Stimulated activated CD4-positive, alpha-beta T cell treated with anti-CD3 and anti-CD28 coated beads, Interleukin-2, amount 100 ng/mL, for 24 hours (primary cell): ENCODE measurements around the gene UBE2QL1.
A peak's percentile ranks its signal among the peaks of the same experiment; 100 is the strongest.

ENCODE experiments used
- DNase-seq, 2 donors: peaks; one replicate each; pipeline ENCODE4 v3.0.0-alpha.2; 2020

UBE2QL1 gene

GRCh38 chr5:6480133-6481051 is 31.7 kb downstream of the UBE2QL1 start:
- no peak for DNase-seq

DNA sequence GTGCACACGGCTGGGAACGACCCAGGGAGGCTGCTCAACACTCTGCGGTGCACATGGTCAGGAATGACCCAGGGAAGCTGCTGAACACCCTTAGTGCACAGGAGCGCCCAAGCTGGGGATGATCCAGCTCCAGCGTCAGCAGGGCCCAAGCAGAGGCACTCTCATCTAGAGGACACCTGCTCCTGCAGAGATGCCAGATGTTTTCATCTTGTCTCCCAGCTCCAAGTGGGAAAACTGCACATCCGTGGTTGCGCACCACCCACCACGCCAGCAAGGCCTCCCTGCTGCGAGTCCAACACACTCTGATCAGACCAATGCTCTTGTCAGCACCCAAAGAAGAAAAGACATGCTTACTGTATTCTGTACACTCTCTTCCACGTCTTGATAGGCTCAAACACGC is 34.1 kb downstream of the UBE2QL1 start:
- no peak for DNase-seq

- no peak for DNase-seq
Measured at GRCh38 chr5:6483880-6484382, 35.3 kb downstream of the UBE2QL1 start.

DNA sequence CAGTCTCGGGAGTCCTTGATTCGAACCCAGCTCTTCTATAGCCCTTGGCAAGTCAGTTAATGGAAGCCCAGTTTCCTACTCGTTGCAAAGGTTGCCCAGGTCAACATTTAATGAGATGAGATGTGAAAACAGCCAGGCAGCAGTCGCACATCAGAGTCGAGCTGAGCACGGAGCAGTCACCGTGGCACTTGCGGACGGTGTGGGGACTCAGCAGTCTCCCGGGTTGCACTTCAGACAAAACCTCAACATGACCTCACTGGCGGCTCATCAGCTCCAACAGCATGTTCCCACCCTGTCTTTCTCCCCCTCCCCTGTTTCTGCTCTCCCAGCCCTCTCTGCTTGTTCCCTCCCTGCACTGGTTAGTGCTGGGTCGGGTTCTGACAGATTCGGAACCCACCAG is 35.8 kb downstream of the UBE2QL1 start:
- no peak for DNase-seq

DNA sequence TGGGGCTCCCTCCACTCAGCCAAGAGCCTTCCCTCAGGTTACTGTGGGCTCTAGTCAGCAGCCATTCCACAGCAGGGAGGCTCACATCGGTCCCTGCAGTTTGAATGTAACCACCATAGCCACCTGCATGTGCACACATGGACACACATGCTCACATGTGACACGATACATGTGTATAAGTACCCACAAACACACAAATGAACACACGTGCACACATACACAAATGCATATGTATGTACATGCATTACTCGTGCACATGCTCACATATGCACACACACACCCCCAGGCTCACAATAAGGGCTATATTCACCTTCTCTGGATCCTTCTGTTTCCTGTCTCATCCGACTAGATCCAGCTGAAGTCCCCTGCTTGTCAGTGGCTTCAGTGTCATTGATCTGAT is 36.2 kb downstream of the UBE2QL1 start:
- DNase-seq = no peak

GRCh38 chr5:6485441-6485840 is 36.8 kb downstream of the UBE2QL1 start:
- no peak for DNase-seq

GRCh38 chr5:6486074-6486473 is 37.4 kb downstream of the UBE2QL1 start:
- DNase-seq = no peak

GRCh38 chr5:6487081-6487480 is 38.4 kb downstream of the UBE2QL1 start:
- DNase-seq = no peak

DNA sequence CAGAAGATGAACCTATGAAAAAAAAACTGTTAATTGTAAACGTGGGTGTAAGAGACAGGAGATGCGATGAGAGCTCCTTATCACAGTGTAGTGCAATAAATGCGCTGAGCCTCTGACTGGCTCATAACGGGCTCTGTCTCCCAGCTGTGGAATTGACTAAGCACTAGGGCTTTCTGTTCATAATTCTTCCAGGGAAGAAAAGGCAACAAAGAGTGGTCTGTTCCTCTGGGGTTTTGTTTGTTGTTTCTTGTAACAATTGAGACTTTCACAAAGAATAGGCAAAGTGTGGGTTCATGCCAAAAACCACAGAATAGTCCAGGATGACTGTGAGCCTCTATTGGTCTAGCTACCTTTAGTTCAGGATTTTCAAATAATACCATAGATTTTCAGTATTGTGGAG is 39.4 kb downstream of the UBE2QL1 start:
- no peak for DNase-seq

DNA sequence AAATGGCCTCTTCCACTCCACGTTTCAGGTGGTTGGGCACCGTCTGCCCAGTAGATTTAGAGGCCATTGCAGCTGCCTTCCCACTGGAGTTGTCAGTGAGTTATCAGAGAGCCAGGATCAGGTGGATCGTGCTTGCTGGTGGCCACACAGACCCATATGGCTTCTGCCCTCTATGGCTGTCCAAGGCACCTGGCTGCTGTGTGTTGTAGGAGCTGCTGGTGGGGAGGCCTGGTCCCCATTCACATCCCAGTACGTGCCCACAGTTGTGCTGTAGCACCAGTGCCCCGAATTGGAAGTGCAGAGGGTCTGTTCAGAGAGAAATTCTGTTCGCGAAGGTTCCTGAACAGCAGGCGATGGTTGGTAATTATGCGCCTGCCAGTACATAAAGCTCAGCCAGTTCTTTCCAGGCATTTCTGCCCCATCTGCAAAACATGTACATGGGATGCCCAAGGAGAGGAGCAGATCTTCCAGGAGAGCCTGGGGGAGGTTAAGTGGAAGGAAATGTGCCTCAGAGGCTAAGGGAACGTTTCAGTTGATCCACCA is 41.1 kb downstream of the UBE2QL1 start:
- no peak for DNase-seq

- no peak for DNase-seq
Measured at GRCh38 chr5:6490246-6490645, 41.6 kb downstream of the UBE2QL1 start.

- no peak for DNase-seq
Measured at GRCh38 chr5:6490693-6491092, 42.0 kb downstream of the UBE2QL1 start.

GRCh38 chr5:6491196-6491918 is 42.7 kb downstream of the UBE2QL1 start:
- DNase-seq = no peak

- no peak for DNase-seq
Measured at GRCh38 chr5:6491919-6492290, 43.2 kb downstream of the UBE2QL1 start.

- no peak for DNase-seq
Measured at GRCh38 chr5:6492934-6493333, 44.3 kb downstream of the UBE2QL1 start.

DNA sequence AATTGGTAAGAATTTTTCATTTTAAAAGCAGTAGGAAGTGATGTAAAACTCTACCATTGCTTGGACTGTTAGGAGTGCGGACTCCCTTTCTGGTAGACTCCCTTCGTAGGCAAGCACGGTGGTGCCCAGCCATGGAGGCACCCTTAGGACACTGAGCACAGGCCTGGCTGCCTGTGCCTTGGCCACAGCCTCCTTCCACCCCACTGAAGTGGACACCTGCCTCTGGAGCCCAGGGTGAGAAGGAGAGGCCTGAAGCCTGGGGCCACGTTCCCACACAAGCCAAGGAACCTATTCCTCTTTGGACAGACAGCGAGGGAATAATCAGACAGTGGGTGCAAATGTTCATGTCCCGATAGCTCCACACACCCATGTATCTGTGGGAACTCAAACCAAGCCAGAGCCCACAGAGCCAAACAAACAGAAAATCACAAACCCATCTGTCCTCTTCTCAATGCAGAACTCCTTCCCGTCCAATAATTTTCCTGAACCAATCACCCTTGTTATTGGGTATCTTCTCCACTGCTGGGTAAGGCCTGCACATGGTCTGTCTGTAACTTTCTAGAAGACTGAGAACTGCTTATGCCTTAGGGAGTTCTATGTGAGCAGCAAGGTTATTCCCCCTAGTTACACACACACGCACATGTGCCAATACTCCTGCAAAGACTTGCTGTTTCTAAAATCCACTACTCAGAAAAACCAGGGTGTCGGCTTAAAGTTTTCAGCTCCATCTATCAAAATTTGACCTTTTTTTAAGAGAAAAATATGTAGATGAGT is 45.2 kb downstream of the UBE2QL1 start:
- no peak for DNase-seq

DNA sequence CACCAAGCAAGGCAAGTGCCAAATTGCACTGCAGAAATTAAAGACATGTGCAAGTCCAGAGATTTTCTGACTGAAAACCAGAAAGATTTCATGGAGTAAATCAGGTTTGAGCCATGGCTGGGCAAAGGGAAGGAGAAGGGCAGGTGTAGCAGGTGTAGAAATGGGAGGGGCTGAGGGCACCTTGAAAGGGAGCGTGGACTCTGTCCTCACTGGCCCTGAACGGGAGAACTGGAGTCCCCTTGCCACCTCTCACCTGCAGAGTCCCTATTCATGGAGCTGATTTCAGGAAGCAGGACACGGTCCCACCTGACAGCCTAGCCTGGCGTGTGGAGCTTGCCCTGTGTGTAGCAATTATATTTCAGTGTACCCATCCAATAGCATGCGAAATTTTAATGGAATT is 46.3 kb downstream of the UBE2QL1 start:
- DNase-seq = no peak

DNA sequence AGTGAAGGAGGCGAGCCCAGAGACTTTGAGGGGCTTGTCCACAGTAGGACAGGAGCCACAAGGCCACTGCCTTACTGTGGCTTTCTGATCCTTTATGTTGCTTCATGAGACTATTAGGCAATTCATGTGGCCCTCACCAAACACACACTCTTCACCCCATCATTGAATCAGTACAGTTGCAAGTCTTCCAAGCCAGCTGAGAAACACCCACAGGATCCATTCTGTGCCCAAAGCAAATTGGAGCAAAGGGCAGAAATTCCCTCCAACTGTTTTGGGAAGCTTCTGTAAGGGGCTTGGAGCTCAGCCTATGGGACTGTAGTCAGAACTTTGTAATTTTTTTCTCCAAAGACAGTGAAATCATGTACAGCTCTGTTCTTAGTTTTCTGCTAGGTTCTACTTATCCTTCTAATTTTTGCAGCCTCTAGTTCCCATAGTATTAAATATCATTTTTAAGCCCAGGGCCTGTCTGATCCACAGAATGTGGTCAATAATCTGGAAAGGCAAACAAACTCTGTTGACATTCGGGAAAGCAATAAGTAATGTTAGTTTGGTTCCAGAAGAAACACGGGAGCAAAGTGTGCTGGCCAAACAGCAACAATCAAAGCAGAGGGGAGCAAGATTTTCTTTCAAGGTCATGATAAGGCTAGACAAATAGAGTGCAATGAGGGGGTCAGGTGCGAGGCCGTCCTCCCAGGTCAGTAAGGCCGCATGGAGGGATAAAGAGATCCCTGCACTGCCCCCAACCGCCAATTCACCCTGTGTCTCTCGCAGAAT is 47.0 kb downstream of the UBE2QL1 start:
- no peak for DNase-seq

DNA sequence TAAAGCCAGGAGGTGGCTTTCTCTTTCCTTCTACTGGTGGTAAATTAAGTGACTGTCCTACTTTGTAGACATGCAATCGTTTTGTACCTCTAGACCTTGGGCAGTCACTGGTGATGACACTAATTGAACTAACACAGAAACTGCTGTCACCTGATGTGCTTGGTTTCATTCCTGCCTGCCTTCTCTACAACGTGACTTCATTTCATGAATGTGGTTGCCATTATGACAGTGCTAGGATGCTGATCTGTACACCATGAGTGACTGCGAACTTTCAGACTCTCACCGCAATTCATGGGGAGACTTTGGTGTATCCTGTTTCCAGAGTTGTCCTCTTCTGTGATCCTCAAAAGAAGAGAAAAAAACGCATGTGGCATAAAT is 47.5 kb downstream of the UBE2QL1 start:
- peak in 1 of 2 donors; percentile 6 for DNase-seq

DNA sequence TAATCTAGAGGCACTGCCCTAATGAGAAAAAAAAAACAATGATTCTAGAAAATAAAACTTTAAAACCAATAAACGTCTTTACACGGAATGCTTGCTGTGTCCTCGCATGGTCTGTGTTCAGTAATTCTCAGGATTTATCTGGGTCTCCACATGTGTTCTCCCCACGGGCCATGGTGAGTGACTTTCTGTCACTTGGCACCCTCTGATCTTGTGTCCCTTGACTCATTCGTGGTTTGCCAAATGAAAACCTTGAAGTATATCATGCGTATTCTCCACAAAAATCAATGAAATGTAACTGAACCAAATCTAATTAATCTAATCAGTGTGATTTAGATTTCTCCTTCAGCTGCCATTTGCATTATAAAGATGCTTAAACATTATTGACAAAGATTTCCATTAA is 48.0 kb downstream of the UBE2QL1 start:
- DNase-seq = no peak

- DNase-seq = no peak
Measured at GRCh38 chr5:6497262-6497661, 48.6 kb downstream of the UBE2QL1 start.

GRCh38 chr5:6498968-6499367 is 50.3 kb downstream of the UBE2QL1 start:
- DNase-seq = no peak
